GM11168 (cell line): ENCODE results near the gene UST.
"Not testable (repeated sequence)": the region's sequence is repeated elsewhere in the genome, so short reads cannot be mapped to it uniquely, and the experiment has no call there.

ENCODE experiments used
- in situ Hi-C: fragments of 300-500 bp; cut with MboI; formaldehyde crosslinking; loops from one replicate; pipeline ENCODE4 v1.12.0; 2022; ENCODE audit warnings: low sequenced_read_pairs; ENCODE audit not compliant: unreplicated experiment

The UST gene

DNA sequence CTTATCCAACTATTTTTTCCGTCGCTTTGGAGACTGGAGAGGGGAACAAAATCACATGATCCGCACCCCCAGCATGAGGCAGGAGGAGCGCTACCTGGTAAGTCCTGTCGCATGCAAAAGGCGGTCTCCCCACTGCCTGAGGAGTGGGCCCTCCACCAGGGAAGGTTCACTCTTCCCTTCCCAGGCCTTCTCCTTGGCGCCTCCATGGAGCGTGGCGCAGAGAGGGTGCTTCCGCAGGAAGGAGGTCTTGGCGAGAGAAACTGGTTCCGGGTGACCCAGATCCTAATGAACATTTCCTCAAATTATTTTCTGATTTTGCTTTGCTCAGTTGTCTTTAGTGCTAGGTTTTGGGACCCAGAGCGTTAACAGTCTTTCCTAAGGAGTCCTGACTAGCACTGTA lies 217.6 kb downstream of the UST start:
- in situ Hi-C loops = no loop called here

DNA sequence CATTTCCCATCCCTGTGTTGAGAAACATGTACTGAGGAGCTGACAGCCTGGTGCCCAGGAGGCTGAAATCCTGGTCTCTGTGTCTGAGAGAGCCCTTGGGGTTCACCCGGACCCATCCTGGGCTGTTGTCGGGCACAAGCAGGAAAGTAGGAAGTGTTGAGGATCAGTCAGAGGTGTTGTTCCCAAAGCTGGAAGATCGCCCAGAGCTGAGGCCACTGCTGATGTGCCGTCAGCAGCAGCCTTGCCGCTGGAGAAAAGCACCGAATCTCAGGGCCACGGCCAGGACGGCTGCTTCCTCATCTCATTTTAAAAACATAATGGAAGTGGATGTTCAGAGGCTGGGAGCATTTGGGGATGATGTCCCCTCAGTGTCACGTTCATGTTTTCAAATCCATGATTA lies 218.5 kb downstream of the UST start:
- in situ Hi-C loops = no loop called here

DNA sequence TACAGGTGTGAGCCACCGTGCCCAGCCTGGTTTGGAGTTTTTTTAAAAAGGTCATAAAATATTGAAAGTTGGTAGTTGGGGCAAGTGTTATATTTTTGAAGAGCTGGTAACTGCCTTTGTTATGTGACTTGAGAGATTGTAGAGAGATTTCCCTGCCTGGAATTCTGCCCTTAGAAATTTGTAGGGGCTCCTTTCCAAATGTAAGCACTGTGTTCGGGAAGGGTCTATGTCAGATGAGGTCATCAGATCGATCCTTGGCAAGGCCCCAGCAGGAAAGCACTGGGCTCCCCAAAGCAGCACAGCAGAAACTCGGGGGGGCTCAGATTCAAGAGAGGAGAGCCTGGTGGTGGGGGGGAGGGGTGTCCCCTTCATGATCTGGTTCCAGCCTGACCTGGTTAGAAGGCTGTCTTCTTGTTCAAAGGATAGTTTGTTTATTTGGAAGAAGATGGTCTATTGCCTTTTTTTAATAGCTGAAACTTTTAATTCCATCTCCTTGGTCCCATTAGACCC lies 220.2 kb downstream of the UST start:
- in situ Hi-C loops = no loop called here

GRCh38 chr6:148967541-148967956 lies 220.7 kb downstream of the UST start:
- in situ Hi-C loops = no loop called here

GRCh38 chr6:148968771-148969602 lies 222.2 kb downstream of the UST start:
- in situ Hi-C loops = no loop called here

DNA sequence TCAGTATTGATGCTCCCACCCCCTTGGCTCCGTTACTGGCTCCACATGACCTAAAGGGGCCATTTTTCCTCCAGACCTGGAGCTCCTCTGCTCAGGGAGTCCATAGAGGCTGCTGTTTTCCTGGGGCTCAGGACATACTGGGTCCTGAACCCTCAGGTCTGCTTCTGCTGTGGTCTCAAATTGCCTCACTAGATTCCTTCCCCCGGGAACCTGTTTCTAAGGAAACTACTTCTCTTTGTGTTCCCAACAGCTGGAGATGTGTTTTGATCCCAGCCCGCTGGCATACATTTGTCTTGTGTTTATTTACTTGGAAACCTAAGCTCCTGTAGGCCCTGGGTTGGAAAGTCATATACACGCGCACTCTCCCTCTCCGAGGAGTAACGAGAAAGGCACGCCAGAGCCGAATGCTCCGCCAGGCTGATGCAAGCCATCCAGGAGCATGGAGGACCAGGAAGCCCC lies 222.8 kb downstream of the UST start:
- in situ Hi-C loops = no loop called here

DNA sequence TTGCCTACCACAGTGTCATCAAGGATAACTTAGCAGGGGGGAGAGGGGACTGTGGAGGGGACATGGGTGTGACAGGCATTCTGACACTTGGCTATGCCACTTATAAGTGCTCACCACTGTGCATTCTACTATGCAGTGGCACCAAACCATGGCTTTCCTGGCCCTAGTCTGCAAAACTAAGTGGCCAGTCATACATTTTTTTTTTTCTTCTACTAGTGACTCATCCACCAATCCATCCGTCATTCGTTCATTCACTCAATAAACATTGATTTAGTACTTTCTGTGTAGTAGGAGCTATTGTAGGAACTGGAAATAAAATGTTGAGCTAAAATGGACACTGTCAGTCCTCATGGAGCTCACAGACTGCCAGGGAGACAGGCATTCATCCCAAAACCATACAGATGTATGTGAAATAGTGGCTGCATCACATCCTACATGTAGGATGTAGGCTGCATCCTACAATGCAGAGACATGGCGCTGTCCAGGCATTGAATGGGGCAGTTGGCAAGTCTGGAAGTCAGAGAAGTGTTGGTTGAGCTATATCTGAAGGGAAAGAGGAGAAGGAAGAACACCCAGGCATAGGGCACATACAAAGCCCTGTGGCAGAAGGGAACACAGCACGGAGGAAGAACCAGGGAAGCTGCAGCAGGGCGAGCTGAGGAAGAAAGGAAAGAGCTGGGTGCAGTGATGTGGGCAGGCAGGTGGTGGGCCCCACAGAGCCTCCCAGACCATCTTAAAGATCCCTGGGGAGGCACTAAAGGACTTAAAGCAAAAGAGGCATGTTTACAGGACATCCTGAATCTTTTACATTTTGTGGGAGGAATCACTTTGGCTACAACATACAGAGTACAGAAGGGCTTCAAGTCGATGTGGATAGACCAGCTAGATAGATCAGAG lies 224.4 kb downstream of the UST start:
- in situ Hi-C loops = no loop called here

DNA sequence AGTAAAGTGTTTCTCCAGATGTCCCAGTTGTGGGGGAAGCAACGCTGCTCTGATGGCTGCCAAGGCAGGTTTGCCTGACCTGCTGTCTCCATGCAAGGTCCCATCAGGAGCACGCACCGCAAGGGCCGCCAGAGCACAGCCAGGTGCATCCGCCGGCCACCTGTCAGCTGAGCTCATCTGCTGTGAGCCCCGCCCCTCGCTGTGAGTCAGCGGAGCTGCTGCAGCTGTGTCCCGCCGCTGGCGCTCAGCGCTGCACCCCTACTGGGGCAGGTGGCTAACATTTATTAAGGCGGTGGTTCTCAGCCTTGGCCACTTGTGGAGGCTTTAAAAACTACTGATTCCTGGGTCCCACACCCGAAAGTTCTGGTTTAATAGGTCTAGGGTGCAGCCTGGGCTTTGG lies 225.7 kb downstream of the UST start:
- in situ Hi-C loops = no loop called here

- in situ Hi-C loops = no loop called here
Observed at GRCh38 chr6:148973538-148974208, 226.8 kb downstream of the UST start.

DNA sequence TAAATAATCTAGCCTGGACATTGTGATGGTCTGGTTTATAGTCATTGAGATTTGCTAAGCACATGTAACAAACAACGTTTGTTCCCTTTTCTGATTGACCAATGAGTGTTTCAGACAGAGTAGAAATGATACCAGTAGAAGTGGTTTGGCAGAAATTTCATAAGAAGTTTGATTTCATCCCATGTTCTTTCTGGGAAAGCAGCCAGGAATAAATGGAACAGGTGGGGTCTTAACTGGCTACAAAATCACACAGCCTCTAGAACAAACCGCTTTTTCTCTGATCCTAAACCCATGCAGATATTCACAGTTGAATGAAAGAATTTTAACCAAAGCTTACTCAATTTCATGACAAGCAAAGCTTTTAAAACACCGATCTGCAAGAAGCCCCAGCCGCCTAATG lies 227.5 kb downstream of the UST start:
- in situ Hi-C loops = no loop called here

DNA sequence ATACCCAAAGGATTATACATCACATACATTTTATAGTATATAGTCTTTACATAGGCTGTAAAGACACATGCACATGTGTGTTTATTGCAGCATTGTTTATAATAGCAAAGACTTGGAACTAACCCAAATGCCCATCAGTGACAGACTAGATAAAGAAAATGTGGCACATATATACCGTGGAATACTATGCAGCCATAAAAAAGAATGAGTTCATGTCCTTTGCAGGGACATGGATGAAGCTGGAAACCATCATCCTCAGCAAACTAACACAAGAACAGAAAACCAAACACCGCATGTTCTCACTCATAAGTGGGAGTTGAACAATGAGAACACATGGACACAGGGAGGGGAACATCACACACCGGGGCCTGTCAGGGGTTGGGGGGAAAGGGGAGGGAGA lies 231.5 kb downstream of the UST start:
- in situ Hi-C loops = not testable (repeated sequence)

DNA sequence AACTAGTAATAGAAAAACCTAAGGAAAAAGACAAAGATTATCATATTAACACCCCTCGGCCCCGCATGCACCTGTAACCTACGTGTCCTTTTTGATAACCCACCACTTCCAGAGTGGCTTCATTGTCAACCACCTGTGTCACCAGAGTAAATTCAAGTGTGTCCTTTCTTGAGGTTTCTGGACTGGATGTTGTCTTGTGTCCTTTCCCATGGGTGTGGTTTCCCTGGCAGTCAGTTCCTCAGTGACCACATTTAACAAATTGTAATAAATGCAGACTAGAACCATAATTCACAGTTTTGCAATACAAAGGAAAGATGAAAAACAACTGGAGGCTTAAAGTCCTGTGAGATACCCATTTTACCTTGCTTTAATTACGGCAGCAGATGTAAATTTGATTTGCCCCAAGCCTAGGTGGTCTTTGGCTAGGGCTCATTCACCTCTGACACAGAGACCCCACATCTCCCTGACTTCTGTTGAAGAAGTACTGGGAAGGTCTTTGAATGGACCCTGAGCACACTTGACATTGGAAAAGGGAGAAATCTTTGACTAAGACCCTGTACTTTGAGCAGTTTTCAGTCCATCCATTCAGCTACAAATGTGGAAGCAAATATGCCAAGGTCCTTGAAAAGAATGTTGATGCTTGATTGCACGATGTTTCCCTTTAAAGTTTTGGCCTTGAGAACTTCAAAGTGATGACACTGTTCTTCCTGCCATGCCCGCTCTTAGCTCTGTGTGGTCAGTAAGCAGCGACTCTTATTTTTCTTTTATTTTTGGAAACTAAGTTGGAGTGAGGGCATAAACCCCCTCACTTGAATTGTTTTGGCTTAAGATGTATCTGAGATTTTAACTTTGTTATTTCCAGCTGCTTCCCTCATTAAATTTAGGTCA lies 232.4 kb downstream of the UST start:
- in situ Hi-C loops = no loop called here

DNA sequence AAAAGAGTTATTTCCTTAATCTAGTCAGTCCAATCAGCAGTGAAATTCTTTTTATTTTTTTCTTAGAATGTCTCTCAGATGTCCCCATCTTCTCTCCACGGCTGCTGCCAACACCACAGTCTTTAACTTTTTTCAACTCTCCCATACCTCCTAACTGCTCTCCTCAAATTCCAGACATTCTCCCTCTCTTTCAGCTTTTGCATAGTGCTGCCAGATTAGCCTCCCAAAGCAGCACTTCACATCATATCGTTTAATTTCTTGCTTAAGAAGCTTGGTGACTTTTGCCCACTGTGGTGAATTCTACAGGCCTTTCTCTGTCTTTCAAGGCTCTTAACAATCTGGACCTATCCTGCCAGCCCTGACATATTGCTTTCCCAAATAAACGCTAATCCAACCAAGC lies 233.4 kb downstream of the UST start:
- in situ Hi-C loops = no loop called here

GRCh38 chr6:148981515-148981914 lies 234.7 kb downstream of the UST start:
- in situ Hi-C loops = no loop called here

DNA sequence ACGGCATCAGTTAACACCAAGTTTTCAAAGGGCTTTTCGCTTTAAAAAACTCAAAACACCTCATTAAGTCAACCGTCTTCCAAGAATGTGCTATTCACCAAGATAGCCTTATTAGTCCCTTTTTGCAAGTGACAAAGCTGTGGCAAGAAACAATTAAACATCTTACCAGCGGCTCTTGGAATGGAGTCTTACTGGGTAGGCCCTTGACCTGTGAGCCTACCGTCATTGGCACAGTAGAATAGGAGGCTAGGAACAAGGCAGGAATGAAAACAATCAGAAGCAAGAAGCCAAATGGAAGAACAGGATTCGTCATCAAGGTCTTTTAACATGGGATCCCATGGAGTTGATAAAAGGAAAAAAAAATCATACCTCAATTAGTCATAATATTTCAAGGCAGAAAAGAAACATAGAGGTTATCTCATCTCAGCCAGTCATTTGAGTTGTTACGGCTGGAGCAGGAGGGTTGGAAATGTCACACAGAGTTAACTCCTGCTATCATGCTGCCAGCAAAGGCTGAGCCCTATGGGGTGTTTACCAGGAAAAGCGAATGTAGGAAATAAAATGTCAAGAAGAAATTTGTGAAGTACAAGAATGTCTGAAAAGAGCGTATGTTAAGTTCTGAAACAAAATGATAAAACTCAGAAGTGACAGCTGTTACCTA lies 236.4 kb downstream of the UST start:
- in situ Hi-C loops = no loop called here

DNA sequence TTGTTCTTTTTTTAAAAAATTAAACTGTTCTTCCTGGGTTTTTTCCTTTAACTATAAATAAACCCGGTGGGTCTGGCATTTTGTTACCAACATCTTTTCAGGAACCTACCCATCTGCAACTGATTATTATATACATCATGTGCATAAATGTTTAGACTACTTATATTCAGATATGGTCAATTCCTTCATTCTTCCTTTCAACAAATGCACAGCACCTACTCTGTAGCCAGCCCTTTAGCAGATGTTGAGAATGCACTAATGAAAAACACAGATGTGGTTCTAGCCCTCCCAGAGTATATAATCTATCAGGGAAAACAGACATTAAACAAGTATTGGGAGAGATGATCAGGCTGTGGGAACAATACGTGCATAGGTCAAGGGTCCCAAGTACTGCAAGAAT lies 237.1 kb downstream of the UST start:
- in situ Hi-C loops = no loop called here

- in situ Hi-C loops = no loop called here
Observed at GRCh38 chr6:148984531-148985056, 237.8 kb downstream of the UST start.

DNA sequence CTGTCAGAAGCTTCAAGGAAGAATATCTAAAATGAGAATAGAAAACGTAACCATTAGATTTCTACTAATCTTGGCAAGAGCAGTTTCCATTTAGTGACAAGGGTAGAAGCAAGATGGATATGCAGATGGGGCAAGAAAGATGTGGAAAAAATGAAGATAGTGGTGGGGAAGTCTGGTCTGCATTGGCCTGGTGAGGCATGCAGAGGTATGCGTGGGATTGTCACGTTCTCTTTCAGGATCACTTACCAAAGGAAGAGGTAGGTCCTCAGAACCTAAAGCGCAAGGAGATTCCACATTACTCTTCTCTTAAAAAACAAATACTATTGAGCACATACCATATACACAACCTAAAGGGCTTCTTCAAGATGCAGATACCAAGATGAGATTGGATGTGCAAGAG lies 238.7 kb downstream of the UST start:
- in situ Hi-C loops = no loop called here

DNA sequence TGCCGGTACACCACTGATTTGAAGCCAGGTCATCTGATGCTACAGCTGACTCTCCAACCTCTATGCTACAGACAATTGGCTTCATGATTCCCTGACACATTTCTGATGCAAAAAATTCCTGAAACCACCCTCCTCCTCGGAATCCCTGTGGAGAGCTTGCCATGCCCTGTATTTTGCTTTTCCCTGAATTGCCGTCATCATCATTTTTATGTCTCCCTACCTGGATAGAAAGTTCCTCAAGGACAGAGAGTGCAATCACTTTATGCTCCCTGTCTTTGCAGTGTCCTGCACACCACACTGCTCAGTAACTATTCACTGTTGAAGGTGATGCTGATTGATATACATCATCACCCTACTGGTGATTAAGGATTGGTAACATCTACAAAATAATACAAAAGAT lies 239.8 kb downstream of the UST start:
- in situ Hi-C loops = no loop called here
